ENCODE data around the gene CRYGN.

GRCh38 chr7:151408498-151408838 is 31.5 kb downstream of the CRYGN start:
- TF ChIP-seq GATA2 (IDR thresholded peaks at IDR 0.05; ENCODE audit: low read depth, low read length), result no peak
- no peak for TF ChIP-seq GATA3 (IDR thresholded peaks at IDR 0.05; ENCODE audit: low read depth, low read length)

All from SH-SY5Y (cell line).